HL-60 (cell line): ENCODE data around the gene WEE2.

Experiments used
- DNase-seq, 2 experiments: peaks; one replicate each; pipeline ENCODE4 v3.0.0-alpha.2; 2010 to 2020; ENCODE audit warnings: low read depth in 1 of 2, low spot score in 1 of 2
- H3K27ac ChIP-seq: fragments of 250-450 bp; sonication (Bioruptor Pico); replicated peaks from 2 replicates; pipeline ENCODE4 v1.5.1; 2020; ENCODE audit warnings: mild to moderate bottlenecking, moderate library complexity
- H3K27me3 ChIP-seq: fragments of 250-450 bp; sonication (Bioruptor Pico); 2 replicates; pipeline ENCODE4 v1.5.1; 2021; ENCODE audit warnings: mild to moderate bottlenecking, moderate library complexity; ENCODE audit not compliant: insufficient read depth, poor library complexity, severe bottlenecking
- H3K4me3 ChIP-seq: replicated peaks from 2 replicates; pipeline ENCODE4 v1.5.1; 2011; ENCODE audit warnings: mild to moderate bottlenecking, control low read depth, low read length; ENCODE audit not compliant: insufficient read depth
- GABPA ChIP-seq: IDR thresholded peaks from 2 replicates; pipeline ENCODE4 v1.6.1; 2012; ENCODE audit warnings: low read depth
- POLR2AphosphoS5 ChIP-seq: IDR thresholded peaks from 2 replicates; pipeline ENCODE4 v1.6.1; 2012; ENCODE audit warnings: low read depth
- SPI1 ChIP-seq: IDR thresholded peaks from 2 replicates; pipeline ENCODE4 v1.6.1; 2012; ENCODE audit warnings: low read depth, mild to moderate bottlenecking, borderline replicate concordance
- TF ChIP-seq, protein P1 (sequence below): IDR thresholded peaks from one replicate; pipeline ENCODE4 v1.5.1; 2011; ENCODE audit warnings: low read length, control low read depth, inconsistent platforms; ENCODE audit not compliant: insufficient read depth
- TF ChIP-seq, protein P2 (sequence below): IDR thresholded peaks from 2 replicates; pipeline ENCODE4 v1.6.1; 2012; ENCODE audit warnings: low read depth; ENCODE audit not compliant: insufficient replicate concordance

WEE2 gene

DNA sequence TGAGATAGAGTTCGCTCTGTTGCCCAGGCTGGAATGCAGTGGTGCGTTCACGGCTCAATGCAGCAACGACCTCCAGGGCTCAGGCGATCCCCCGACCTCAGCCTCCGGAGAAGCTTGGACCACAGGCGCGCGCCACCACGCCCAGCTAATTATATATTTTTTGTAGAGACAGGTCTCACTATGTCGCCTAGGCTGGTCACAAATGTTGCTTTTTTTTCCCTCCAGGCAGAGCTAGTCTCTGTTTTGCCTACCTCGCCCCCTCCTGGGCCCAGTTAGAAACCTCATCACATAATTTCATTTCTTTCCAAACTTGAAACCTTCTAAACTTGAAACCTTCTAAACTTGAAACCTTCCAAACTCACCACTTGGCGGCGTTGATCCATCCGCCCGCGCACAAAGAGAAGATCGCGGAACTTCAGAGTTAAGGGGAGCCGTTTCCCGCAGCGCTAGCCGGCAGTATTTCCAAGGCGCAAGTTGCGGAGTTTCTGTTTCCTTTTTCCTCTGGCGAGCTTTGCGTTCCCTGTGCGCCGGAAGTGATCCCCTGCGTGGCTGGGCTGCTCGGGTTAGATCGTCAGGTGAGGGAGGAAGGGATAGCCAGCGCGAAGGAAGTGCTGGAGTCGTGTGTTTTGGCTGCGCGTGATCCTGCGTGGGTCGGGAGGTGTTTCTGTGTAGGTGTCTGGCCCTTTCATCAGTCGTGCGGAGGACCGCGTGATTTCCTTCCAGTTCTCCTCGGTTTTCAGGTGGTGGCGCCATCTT, 29.9 kb downstream of the WEE2 start, which contains the start of gene SSBP1:
SSBP1 (plus strand) TSS at position 523 of the 756 bp plus-strand sequence. CDS start 809 bp downstream, outside the sequence.
- TF ChIP-seq GABPA (peak; percentile 99), POLR2AphosphoS5 (peak; percentile 95), SPI1 (peak; percentile 53; the same call in 1 of the 2 replicates)
- TF ChIP-seq, protein P1, sequence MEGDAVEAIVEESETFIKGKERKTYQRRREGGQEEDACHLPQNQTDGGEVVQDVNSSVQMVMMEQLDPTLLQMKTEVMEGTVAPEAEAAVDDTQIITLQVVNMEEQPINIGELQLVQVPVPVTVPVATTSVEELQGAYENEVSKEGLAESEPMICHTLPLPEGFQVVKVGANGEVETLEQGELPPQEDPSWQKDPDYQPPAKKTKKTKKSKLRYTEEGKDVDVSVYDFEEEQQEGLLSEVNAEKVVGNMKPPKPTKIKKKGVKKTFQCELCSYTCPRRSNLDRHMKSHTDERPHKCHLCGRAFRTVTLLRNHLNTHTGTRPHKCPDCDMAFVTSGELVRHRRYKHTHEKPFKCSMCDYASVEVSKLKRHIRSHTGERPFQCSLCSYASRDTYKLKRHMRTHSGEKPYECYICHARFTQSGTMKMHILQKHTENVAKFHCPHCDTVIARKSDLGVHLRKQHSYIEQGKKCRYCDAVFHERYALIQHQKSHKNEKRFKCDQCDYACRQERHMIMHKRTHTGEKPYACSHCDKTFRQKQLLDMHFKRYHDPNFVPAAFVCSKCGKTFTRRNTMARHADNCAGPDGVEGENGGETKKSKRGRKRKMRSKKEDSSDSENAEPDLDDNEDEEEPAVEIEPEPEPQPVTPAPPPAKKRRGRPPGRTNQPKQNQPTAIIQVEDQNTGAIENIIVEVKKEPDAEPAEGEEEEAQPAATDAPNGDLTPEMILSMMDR = peak; percentile 59
- TF ChIP-seq, protein P2, sequence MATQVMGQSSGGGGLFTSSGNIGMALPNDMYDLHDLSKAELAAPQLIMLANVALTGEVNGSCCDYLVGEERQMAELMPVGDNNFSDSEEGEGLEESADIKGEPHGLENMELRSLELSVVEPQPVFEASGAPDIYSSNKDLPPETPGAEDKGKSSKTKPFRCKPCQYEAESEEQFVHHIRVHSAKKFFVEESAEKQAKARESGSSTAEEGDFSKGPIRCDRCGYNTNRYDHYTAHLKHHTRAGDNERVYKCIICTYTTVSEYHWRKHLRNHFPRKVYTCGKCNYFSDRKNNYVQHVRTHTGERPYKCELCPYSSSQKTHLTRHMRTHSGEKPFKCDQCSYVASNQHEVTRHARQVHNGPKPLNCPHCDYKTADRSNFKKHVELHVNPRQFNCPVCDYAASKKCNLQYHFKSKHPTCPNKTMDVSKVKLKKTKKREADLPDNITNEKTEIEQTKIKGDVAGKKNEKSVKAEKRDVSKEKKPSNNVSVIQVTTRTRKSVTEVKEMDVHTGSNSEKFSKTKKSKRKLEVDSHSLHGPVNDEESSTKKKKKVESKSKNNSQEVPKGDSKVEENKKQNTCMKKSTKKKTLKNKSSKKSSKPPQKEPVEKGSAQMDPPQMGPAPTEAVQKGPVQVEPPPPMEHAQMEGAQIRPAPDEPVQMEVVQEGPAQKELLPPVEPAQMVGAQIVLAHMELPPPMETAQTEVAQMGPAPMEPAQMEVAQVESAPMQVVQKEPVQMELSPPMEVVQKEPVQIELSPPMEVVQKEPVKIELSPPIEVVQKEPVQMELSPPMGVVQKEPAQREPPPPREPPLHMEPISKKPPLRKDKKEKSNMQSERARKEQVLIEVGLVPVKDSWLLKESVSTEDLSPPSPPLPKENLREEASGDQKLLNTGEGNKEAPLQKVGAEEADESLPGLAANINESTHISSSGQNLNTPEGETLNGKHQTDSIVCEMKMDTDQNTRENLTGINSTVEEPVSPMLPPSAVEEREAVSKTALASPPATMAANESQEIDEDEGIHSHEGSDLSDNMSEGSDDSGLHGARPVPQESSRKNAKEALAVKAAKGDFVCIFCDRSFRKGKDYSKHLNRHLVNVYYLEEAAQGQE = peak; percentile 69
- Histone ChIP-seq H3K27ac (peak within 1 kb of the TSS; percentile 84), H3K27me3 (no peaks in the 10 kb centered on the region), H3K4me3 (peak within 1 kb of the TSS; percentile 94)
- DNase-seq = peak; percentile 91 to 95

DNA sequence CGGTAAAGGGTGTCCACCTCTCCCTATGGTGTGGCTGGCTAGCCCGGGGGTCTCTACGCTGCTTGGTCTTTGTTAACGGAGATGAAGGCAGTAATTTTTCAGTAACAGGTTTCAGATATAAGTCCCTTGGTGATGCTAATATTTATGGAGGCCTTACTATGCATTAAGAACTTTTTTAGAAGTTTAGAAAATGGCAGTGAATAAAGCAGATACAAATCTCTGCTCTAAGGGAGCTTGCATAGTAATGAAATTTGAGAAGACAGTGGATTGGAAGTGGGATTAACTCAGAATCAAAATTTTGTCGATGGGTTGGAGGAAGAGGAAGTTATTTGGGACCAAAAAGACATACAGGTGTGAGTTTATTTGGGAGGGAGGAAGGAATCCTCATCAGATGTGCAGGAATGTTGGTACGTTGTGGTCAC, 30.4 kb downstream of the WEE2 start:
- peak overlapping the region; percentile 94 for H3K4me3 ChIP-seq
- no peak for DNase-seq
- no peaks in the 10 kb centered on the region for H3K27me3 ChIP-seq
- TF ChIP-seq GABPA (no peak), POLR2AphosphoS5 (no peak), SPI1 (no peak)
- TF ChIP-seq, protein P1 = no peak
- TF ChIP-seq, protein P2 = no peak
- H3K27ac ChIP-seq = peak overlapping the region; percentile 84

DNA sequence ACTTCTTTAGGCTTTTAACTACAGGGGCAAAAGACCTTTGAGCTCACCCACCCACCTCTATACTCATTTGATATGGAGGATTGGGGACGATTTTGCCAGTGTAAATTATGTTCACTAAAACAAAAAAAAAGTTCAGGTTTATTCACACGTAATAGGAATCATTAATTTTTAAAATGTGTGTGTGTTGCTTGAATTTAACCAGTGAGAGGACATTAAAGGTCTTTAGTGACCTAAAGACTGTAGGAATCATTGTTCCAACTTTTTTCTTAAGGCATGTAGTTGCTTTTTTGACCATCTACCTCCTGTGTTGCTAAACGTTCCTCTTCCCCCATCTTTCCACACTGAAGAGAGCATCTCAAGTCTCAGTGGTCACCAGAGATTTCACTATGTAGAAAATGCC, 31.1 kb downstream of the WEE2 start:
- Histone ChIP-seq H3K27ac (peak overlapping the region; percentile 84), H3K4me3 (peak overlapping the region; percentile 94), H3K27me3 (no peaks in the 10 kb centered on the region)
- no peak for DNase-seq
- no peak for TF ChIP-seq POLR2AphosphoS5
- TF ChIP-seq, protein P2 = no peak
- TF ChIP-seq GABPA = no peak
- TF ChIP-seq, protein P1 = no peak
- no peak for TF ChIP-seq SPI1
